Left lobe of liver (tissue), 2 donors: ENCODE results near the gene IL22. TPM values are rescaled to one million over a fixed set of nuclear protein-coding genes. Genes with fewer than 3 reads are reported as not detected.

Source experiments
- ATAC-seq: fragments of 200-7000 bp; cut with Tn5 transposase; one replicate; pipeline ENCODE4 v1.9.1; 2020; ENCODE audit warnings: mild to moderate bottlenecking, moderate library complexity
- DNase-seq: peaks from one replicate; pipeline ENCODE4 v3.0.0-alpha.2; 2020; ENCODE audit warnings: low spot score
- total RNA-seq: library from RNA; stranded (reverse); gene quantifications from one replicate; pipeline ENCODE4 v1.2.1, GENCODE V29; 2021
- donor health status: DM: no; HTN: no; CAD: no; lungs with moderate emphysema.
- donor health status: DM: no; HTN: yes; CAD: no.

IL22 gene, protein sequence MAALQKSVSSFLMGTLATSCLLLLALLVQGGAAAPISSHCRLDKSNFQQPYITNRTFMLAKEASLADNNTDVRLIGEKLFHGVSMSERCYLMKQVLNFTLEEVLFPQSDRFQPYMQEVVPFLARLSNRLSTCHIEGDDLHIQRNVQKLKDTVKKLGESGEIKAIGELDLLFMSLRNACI
- not detected for total RNA-seq

GRCh38 chr12:68253504-68253903 is at the start of gene IL22:
Gene IL22 (minus strand): TSS chr12:68253604. CDS start chr12:68253448, 156 bp downstream.
- DNase-seq: no peak
- ATAC-seq: no peak

DNA sequence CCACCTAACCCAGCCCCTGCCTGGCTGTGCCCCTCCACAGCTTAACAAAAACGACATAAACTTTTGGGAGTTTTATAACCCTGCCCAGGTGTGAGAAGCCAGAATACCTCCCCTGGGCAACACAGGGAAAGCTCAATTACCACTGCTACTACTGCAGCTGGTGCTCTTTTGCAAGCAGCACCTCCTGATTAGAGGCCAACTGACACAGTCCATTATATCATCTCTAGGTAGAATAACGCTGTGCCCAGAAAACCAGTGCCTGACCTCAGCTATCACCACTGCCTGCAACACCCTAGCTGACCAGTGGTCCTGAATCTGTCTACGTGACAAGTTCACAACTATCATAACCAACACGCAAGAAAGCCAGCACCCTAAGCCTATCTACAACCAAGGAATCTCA is 44.5 kb upstream of the IL22 start:
- no peak for DNase-seq
- ATAC-seq: peak; percentile 71

DNA sequence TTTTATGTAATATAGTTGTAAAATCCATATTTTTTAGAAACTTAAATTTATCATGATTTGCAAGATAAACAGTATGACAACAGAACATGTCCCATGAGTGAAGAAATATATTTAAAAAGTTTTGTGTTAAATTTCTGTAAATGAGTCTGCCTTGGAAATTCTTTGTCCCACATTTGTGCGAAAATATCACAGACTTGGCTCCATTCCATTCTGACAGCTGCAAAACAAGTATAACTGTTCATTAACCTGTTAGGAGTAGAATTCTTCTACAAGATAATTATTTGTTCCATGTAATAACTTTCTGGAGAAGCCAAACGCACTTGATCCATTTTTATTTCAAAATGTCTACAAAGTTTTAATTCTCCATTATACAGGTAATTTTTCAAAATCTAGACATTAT is 40.8 kb upstream of the IL22 start:
- ATAC-seq (no peak), DNase-seq (no peak)

- ATAC-seq (no peak), DNase-seq (no peak)
These were observed 39.9 kb upstream of the IL22 start for GRCh38 chr12:68293347-68293746.

DNA sequence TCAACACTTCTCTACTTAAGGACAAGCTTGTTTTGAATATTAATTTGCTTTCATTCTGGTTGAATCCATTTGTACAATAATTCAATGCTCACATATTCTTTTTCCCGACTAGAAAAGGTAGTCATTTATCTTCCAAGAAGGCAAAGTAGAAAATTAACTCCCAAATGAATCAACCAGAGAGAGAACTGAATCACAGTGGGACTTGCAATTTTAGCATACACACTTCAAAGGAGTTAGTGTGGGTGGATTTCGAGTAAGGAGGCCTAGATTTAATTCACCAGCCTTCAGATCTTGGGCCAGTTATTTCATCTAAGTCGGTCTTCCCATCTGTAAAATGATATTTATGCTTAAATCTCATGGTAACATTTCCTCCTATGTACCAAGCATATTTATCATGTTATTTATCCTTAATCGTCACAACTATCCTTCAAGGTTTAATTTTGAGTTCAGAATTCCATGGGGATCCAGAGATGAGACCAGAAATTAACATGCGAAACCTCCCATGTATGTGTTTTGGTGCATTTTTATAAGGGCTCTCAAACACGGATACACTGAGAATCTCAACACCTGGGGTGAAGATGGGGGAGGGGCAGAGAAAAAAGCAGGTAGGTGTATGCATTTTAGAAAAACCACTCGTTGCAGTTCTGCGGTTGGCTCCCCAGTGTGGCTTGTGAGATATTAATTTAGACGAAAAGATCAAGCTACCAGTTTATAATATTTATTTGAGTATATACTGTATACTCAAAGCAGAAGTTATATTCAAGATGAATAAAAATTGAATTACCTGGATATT is 38.9 kb upstream of the IL22 start:
- no peak for DNase-seq
- no peak for ATAC-seq

GRCh38 chr12:68291396-68292036 is 38.1 kb upstream of the IL22 start:
- DNase-seq (no peak), ATAC-seq (no peak)

DNA sequence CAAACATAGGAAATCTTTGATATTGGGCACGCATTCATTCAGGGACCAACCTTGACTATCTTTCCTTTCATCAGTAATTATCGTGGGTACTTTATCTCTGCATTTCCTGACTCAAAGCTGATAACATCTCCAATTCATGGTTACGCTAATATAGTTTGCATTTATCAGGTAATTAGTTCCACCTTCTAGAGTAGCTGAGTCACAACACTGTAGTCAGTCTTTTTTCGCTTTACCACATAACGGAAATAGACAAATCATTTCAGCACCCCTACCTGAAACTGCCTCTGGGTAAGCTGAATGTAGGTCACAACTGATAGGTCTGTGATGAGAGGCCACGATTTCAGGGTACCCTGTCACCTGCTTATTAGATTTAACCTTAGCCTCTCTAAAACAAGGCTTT is 36.7 kb upstream of the IL22 start:
- ATAC-seq (no peak), DNase-seq (no peak)

DNA sequence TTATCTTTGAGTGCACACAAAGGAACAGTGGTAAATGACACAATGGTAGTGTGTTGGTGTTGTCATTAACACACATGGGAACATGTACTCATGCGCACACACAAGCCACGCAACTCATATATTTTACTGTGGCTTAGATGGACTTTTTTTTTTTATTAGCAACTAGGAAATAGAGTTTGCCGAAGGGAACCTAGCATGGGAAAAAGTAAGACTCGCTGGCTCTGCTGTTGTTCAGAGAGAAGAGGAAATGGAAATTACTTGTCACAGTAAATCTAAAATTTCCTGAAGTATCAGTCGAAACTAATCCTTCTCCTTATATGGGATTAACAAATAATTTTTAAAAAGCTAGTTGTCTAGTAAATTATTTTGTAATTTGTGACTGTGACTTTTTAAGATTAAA is 33.7 kb upstream of the IL22 start:
- no peak for ATAC-seq
- DNase-seq: no peak

- no peak for DNase-seq
- no peak for ATAC-seq
These were observed 33.0 kb upstream of the IL22 start for GRCh38 chr12:68286396-68286795.

DNA sequence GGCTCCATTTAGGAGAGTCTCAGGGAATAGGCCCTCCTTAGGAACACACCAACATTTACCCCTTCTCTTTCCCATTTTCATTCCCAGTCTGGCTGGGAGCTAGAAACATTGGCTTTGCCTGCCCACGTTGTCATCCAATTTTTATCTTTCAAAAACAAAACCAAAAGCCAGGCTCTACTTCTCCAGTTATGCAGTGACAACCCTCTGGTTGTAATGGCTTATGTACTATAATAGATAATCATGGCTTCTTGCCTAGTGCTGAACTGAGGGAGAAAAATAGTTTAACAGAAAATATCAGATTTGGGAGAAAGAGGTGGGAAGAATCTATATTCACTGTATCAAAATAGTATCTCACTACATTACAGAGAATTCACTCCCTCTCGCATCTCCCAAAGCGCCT is 32.1 kb upstream of the IL22 start:
- no peak for DNase-seq
- ATAC-seq: no peak

DNA sequence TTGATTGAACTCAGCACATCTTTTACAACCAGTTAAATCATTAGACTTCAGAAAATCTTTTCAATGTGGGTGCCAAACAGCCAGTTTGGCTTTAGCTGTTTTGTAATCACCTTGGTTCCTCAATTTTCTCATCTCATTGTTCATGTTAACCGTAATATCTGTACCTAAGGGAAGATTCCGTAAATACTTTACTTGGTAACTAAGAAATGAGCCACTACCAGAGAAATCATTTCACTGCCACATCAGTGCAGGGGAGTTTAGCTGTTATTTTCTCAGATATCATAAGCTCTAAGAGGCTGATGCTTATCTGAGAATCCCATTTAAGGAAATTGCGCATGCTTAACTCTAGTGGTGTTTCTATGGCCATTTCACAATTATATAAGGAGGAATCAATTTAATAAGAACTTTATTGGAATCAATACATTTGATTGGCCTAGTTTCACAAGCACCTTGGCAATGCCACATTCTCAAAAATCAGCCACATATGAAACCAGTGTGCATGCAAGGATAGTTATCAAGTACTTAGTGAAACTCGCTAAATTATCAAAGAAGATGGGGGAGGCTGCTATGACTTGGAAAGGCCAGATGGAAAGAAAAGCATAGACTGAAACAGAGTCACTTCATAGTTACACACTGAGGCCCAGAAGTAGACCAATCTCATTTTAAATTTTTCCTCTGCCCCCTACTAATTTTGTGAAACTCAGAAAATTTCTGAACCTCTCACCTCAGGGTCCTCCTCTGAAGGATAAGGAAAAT is 28.1 kb upstream of the IL22 start:
- DNase-seq (no peak), ATAC-seq (no peak)

- ATAC-seq (no peak), DNase-seq (no peak)
These were observed 26.8 kb upstream of the IL22 start for GRCh38 chr12:68280240-68280639.

DNA sequence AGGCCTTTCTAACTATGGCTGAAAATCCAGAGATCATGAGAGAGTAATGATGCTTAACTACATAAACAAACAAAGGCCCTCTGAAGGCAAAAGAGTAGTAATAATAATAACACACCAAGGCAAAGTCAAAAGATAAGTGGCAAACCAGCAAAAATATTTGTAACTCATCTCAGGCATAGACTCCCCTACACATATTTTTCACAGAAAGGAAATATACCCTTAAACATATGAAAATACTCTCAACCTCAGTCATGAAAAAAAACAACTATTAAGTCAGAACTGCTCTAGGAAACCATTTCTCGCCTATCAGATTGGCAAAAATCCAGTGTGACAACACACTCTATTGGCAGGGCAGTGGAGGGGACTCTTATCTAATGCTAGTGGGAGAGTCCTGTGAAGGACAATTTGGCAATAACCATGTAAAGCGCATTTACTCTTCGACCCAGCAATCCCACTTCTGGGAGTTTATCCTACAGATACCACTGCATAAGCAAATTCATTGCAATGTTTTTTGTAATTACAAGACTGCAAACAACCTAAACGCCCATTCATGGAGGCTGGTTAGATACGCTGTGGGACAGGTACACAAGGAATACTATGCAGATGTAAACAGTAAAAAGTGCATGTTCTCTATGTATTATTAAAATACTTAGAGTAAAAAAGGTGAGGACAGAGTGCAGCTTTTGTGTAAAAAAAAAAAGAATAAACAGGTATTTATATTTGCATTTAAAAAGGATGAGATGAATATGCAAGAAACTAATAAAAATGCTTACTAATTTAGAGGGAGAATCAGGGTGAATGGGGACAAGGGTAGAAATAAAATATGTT is 26.0 kb upstream of the IL22 start:
- DNase-seq (peak; percentile 52), ATAC-seq (peak; percentile 89)

- DNase-seq: no peak
- ATAC-seq: no peak
These were observed 23.1 kb upstream of the IL22 start for GRCh38 chr12:68276402-68276930.

DNA sequence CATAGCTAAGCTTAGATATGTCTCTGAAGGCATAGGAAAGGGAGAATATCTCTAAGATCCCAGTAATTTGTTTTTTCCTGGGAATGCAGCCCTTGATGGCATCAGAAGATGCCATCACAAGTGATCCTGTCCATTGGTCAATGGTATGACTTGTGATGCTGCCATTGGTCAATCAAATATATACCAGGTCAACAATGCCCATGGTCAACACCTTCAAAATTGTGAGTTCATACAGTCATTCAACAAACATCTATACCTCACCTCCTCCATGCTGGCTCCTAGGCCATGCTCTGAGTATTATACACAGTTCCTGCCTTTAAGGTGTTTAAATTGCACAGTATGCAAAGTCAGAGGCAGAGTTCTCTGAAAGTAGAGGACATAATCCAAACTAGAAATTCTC is 19.3 kb upstream of the IL22 start:
- ATAC-seq (no peak), DNase-seq (no peak)

- ATAC-seq (no peak), DNase-seq (no peak)
These were observed 17.9 kb upstream of the IL22 start for GRCh38 chr12:68271346-68271745.

DNA sequence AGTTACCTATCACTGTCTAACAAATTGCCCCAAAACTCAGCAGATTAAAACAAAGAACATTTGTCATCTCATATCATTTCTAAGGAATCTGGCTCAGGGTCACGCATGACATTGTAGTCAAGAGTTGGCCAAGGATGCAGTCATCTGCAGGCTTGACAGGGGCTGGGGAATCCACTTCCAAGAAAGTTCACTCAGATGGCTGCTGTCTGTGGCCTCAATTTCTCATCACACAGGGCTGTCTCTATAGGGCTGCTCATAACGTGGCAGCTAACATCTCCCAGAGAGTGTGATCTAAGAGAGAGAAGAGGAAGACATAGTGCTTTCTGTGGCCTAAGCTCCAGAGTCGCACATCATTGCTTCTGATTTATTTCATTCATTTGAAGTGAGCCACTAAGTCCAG is 17.0 kb upstream of the IL22 start:
- DNase-seq (no peak), ATAC-seq (no peak)

- DNase-seq (no peak), ATAC-seq (no peak)
These were observed 16.4 kb upstream of the IL22 start for GRCh38 chr12:68269779-68270178.

GRCh38 chr12:68268967-68269366 is 15.6 kb upstream of the IL22 start:
- ATAC-seq: no peak
- no peak for DNase-seq

DNA sequence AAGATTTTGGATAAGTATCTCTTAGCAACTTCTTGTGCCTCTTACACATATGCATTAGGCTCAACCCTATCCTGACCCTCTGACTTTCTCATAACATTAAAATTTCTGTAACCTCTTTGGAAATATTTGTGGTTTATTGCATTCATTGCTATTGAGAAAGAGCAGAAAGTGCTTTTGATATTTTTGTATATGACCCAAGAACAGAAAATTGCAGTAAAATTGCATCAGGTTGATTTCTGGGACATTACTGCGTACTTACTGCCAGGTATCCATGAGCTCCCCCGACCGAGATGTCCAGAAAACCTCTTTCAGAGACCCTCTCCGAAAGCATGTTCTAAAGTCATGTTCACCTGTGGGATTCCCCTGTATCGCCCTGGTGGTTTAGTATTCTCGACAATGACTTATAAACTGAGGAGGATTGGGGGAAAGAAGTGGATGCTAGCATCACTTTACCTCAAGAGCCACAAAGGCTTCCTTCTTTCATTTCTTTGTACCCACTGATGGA is 14.5 kb upstream of the IL22 start:
- ATAC-seq (no peak), DNase-seq (no peak)
